ENCODE results near the gene CRNKL1. TPM values are rescaled to one million over a fixed set of nuclear protein-coding genes. Genes with fewer than 3 reads are reported as not detected.
A peak's percentile ranks its signal among the peaks of the same experiment; 100 is the strongest.

The CRNKL1 gene
- total and polyA plus RNA-seq, 7 donors: 20.1 to 30.6 (median 23.2) TPM

- no peaks in the 10 kb centered on the region for H3K27me3 ChIP-seq (ENCODE audit: insufficient read depth in 3 of 3, low read length in 2 of 3)
- ATAC-seq (peak; percentile 98 to 99 (median 98)), DNase-seq (peak; percentile 94 to 97)
- no peaks in the 10 kb centered on the region for H3K9me3 ChIP-seq
- H3K4me3 ChIP-seq: peak within 1 kb of the TSS; percentile 100
- H3K27ac ChIP-seq: peak within 1 kb of the TSS; percentile 93
- H3K36me3 ChIP-seq (ENCODE audit: insufficient read depth in 1 of 2, low read depth in 1 of 2): peaks cover 7 to 21% of the 10 kb centered on the region in 2 donors
- TF ChIP-seq, protein P1, sequence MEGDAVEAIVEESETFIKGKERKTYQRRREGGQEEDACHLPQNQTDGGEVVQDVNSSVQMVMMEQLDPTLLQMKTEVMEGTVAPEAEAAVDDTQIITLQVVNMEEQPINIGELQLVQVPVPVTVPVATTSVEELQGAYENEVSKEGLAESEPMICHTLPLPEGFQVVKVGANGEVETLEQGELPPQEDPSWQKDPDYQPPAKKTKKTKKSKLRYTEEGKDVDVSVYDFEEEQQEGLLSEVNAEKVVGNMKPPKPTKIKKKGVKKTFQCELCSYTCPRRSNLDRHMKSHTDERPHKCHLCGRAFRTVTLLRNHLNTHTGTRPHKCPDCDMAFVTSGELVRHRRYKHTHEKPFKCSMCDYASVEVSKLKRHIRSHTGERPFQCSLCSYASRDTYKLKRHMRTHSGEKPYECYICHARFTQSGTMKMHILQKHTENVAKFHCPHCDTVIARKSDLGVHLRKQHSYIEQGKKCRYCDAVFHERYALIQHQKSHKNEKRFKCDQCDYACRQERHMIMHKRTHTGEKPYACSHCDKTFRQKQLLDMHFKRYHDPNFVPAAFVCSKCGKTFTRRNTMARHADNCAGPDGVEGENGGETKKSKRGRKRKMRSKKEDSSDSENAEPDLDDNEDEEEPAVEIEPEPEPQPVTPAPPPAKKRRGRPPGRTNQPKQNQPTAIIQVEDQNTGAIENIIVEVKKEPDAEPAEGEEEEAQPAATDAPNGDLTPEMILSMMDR (IDR thresholded peaks at IDR 0.05): peak; percentile 74
- WGBS, 3 donors: 0 to 1% (median 1%) methylated on average over 70 to 81 of the region's 81 CpGs
- intact Hi-C loops (cut with DNase I): loop anchor here in 1 of 2 donors (5.0 kb wide), 1 partner anchor 35 kb away; the partner anchor contains the start of genes CFAP61 and CRNKL1
- peaks cover 45% of the 10 kb centered on the region for H3K4me1 ChIP-seq
These were observed 35.0 kb downstream of the CRNKL1 start, which contains the start of gene NAA20 for GRCh38 chr20:20017001-20017843. Gene NAA20 (plus strand): TSS chr20:20017362. CDS start chr20:20017397, 35 bp downstream.

DNA sequence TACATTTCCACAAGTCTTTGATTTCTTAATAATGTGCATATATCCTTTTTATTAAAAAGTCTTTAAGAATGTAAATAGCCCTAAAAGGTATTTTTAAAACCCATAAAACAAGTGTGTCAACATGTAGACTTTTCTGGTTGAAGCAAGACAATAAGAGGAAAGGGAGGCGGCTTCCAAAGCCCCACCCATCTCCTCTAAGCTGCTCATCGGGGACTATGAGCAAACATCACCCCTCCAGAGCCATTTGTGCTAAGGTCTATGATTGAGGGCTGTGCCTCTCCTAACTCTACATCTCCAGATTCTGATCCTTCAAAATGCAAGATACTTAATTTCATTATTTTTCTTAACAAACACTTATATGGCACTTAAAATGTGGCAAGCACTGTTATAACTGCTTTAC is 37.6 kb downstream of the CRNKL1 start:
- Histone ChIP-seq H3K36me3 (ENCODE audit: insufficient read depth in 1 of 2, low read depth in 1 of 2) (peaks cover 7 to 11% of the 10 kb centered on the region in 2 donors), H3K4me3 (no peak overlapping the region), H3K27ac (no peak overlapping the region), H3K27me3 (ENCODE audit: insufficient read depth in 3 of 3, low read length in 2 of 3) (no peaks in the 10 kb centered on the region), H3K9me3 (no peaks in the 10 kb centered on the region), H3K4me1 (peaks cover 45% of the 10 kb centered on the region)
- 46 to 66% (median 56%) methylated on average over 2 of the region's 2 CpGs for WGBS, 3 donors
- TF ChIP-seq, protein P1 (IDR thresholded peaks at IDR 0.05): no peak
- no peak for DNase-seq
- intact Hi-C loops (cut with DNase I): loop anchor here in 1 of 2 donors (5.0 kb wide), 1 partner anchor 38 kb away; the partner anchor contains the start of genes CFAP61 and CRNKL1
- ATAC-seq: no peak

DNA sequence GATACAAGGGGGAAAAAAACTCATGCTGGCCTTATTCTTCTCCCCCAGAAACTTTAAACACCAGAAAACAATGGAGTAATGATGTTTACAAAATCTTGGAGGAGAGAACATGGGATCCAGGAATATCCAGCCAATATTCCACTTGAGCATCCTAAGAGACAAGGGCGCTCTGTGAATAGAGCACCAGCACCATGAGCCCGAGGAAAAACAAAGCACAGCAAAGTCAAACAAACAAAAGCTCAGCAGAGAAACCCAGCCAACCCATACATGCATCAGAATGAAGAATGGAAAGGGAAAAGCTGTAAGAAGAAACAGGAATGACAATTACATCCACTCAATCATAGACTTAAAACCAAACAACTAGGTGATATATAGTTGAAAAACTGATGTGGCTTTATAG is 39.7 kb downstream of the CRNKL1 start:
- TF ChIP-seq, protein P1 (IDR thresholded peaks at IDR 0.05): no peak
- 81 to 89% (median 87%) methylated on average over 2 of the region's 2 CpGs for WGBS, 3 donors
- Histone ChIP-seq H3K36me3 (ENCODE audit: insufficient read depth in 1 of 2, low read depth in 1 of 2) (no peaks in the 10 kb centered on the region), H3K4me1 (peaks cover 31% of the 10 kb centered on the region), H3K9me3 (no peaks in the 10 kb centered on the region), H3K4me3 (no peak overlapping the region), H3K27me3 (ENCODE audit: insufficient read depth in 3 of 3, low read length in 2 of 3) (no peaks in the 10 kb centered on the region), H3K27ac (no peak overlapping the region)
- intact Hi-C loops (cut with DNase I): no loop called here
- ATAC-seq: no peak
- no peak for DNase-seq

DNA sequence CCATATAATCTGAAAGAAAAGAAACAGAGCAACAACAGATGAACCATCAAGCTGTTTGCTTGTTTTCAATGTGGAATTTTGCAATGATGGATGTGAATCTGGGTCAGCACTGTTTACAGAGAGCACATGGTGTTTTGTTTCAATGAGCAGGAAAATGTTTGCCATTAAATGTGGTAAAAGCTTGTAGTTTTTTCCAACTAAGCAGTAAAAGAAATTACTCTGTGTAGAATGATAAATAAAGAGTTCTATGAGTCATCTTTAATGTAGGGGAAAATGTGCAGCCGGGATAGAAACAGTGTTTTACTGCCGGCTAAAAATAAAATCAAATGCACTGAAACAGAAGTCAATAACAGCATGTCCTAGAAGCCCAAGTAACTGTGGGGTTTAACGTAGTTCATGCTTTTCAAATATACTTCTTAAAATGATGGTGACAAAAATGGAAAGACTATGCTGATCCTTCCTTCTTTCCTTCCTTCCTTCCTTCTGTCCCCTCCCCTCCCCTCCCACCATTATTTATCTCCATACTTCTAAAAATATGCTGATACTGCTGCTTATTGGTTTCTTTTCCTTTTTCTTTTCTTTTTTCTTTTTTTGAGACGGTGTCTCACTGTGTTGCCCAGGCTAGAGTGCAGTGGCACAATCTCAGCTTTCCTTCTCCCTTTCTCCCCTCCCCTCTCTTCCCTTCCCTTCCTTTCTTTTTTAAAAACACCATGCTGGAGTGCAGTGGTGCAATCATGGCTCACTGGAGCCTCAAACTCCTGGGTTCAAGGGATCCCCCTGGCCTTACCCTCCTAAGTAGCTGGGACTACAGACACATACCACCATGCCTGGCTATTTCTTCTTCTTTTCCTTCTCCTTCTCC is 41.4 kb downstream of the CRNKL1 start:
- 15 to 29% (median 20%) methylated on average over 4 of the region's 4 CpGs for WGBS, 3 donors
- ATAC-seq (peak in 3 of 4 donors; percentile 53 to 87 (median 71)), DNase-seq (no peak)
- Histone ChIP-seq H3K27me3 (ENCODE audit: insufficient read depth in 3 of 3, low read length in 2 of 3) (no peaks in the 10 kb centered on the region), H3K9me3 (no peaks in the 10 kb centered on the region), H3K4me3 (peak overlapping the region; percentile 37), H3K27ac (peak overlapping the region; percentile 78), H3K36me3 (ENCODE audit: insufficient read depth in 1 of 2, low read depth in 1 of 2) (no peaks in the 10 kb centered on the region), H3K4me1 (peaks cover 24% of the 10 kb centered on the region)
- TF ChIP-seq, protein P1 (IDR thresholded peaks at IDR 0.05): no peak
- intact Hi-C loops (cut with DNase I): no loop called here

Data from psoas muscle (tissue), 8 donors.